Osteoblast (primary cell): ENCODE results near the gene SNRK. TPM values are rescaled to one million over a fixed set of nuclear protein-coding genes. Genes with fewer than 3 reads are reported as not detected.

Experiments used
- DNase-seq: peaks from one replicate; pipeline ENCODE4 v3.0.0; 2011; ENCODE audit warnings: low spot score, mixed read lengths; ENCODE audit not compliant: insufficient read length; ENCODE audit errors: missing footprints
- H2AFZ ChIP-seq: 2 replicates; pipeline ENCODE4 v1.6.0; 2011; ENCODE audit warnings: mild to moderate bottlenecking, low read length
- H3K27ac ChIP-seq: 2 replicates; pipeline ENCODE4 v1.5.1; 2011; ENCODE audit warnings: mild to moderate bottlenecking, low read depth, low read length, moderate library complexity
- H3K27me3 ChIP-seq: 2 replicates; pipeline ENCODE4 v1.6.0; 2012; ENCODE audit warnings: mild to moderate bottlenecking, control low read depth, inconsistent platforms, low read length, moderate library complexity; ENCODE audit not compliant: insufficient read depth
- H3K36me3 ChIP-seq: 2 replicates; pipeline ENCODE4 v1.5.1; 2011; ENCODE audit warnings: mild to moderate bottlenecking, low read length, control low read depth, moderate library complexity; ENCODE audit not compliant: insufficient read depth
- H3K4me1 ChIP-seq: 2 replicates; pipeline ENCODE4 v1.5.1; 2011; ENCODE audit warnings: mild to moderate bottlenecking, low read length, control low read depth, moderate library complexity; ENCODE audit not compliant: insufficient read depth
- H3K4me2 ChIP-seq: 2 replicates; pipeline ENCODE4 v1.6.0; 2011; ENCODE audit warnings: mild to moderate bottlenecking, low read length; ENCODE audit not compliant: insufficient read depth
- H3K4me3 ChIP-seq: fragments of 200-600 bp; sonication (generic); 3 replicates; pipeline ENCODE4 v1.5.1; 2012; ENCODE audit warnings: mild to moderate bottlenecking, low read length, inconsistent platforms; ENCODE audit not compliant: insufficient read depth
- H3K79me2 ChIP-seq: 2 replicates; pipeline ENCODE4 v1.6.0; 2012; ENCODE audit warnings: mild to moderate bottlenecking, low read length, control low read depth, inconsistent platforms; ENCODE audit not compliant: insufficient read depth
- H3K9me3 ChIP-seq: 2 replicates; pipeline ENCODE4 v1.5.1; 2011; ENCODE audit warnings: low read depth, low read length, control low read depth
- H4K20me1 ChIP-seq: 2 replicates; pipeline ENCODE4 v1.6.0; 2012; ENCODE audit warnings: mild to moderate bottlenecking, low read length, control low read depth; ENCODE audit not compliant: insufficient read depth
- total RNA-seq: library from RNA; depleted of rRNA; stranded (reverse); fragments of >200 nt; gene quantifications from 2 replicates; pipeline ENCODE4 v1.2.3, GENCODE V29; 2012
- TF ChIP-seq, protein P1 (sequence below): IDR thresholded peaks from 2 replicates; pipeline ENCODE4 v1.5.1; 2011; ENCODE audit warnings: mild to moderate bottlenecking, low read depth, low read length, moderate library complexity; ENCODE audit errors: extremely low read depth

The SNRK gene
- total RNA-seq, 1 donor: 26.1 TPM

DNA sequence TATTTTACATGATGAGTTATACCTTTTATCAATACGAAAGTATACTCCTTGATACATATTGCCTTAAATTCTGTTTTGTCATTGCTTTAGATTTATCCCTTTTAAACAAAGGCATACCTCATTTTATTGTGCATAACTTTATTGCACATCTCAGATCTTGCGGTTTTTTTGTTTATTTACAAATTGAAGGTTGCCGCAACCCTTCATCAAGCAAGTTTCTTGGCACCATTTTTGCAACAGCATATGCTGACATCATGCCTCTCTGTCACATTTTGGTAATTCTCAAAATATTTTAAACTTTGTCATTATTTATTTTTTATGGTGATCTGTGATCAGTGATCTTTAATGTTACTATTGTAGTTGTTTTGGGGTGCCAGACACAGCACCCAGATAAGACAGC lies 20.9 kb downstream of the SNRK start:
- Histone ChIP-seq H3K27ac (no peak overlapping the region), H3K4me1 (no peaks in the 10 kb centered on the region), H3K36me3 (peaks cover 16% of the 10 kb centered on the region), H3K4me3 (no peak overlapping the region), H4K20me1 (peaks cover 4% of the 10 kb centered on the region), H3K79me2 (peaks cover 24% of the 10 kb centered on the region), H2AFZ (no peak overlapping the region), H3K4me2 (no peak overlapping the region), H3K27me3 (no peaks in the 10 kb centered on the region), H3K9me3 (no peaks in the 10 kb centered on the region)
- TF ChIP-seq, protein P1, sequence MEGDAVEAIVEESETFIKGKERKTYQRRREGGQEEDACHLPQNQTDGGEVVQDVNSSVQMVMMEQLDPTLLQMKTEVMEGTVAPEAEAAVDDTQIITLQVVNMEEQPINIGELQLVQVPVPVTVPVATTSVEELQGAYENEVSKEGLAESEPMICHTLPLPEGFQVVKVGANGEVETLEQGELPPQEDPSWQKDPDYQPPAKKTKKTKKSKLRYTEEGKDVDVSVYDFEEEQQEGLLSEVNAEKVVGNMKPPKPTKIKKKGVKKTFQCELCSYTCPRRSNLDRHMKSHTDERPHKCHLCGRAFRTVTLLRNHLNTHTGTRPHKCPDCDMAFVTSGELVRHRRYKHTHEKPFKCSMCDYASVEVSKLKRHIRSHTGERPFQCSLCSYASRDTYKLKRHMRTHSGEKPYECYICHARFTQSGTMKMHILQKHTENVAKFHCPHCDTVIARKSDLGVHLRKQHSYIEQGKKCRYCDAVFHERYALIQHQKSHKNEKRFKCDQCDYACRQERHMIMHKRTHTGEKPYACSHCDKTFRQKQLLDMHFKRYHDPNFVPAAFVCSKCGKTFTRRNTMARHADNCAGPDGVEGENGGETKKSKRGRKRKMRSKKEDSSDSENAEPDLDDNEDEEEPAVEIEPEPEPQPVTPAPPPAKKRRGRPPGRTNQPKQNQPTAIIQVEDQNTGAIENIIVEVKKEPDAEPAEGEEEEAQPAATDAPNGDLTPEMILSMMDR: no peak
- no peak for DNase-seq

DNA sequence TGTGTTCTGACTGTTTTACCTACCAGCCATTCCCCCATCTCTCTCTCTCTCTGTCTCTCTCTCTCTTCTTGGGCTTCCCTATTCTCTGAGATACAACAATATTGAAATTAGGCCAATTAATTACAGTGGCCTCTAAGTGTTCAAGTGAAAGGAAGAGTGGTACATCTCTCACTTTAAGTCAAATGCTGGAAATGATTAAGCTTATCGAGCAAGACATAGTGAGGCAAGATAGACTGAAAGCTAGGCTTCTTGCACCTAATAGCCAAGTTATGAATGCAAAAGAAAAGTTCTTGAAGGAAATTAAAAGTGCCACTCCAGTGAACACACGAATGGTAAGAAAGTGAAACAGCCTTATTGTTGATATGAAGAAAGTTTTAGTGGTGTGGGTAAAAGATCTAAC lies 21.3 kb downstream of the SNRK start:
- DNase-seq: no peak
- H3K27me3 ChIP-seq: no peaks in the 10 kb centered on the region
- no peak overlapping the region for H3K27ac ChIP-seq
- H3K9me3 ChIP-seq: no peaks in the 10 kb centered on the region
- H3K4me1 ChIP-seq: no peaks in the 10 kb centered on the region
- H3K79me2 ChIP-seq: peaks cover 22% of the 10 kb centered on the region
- TF ChIP-seq, protein P1: no peak
- H3K4me3 ChIP-seq: no peak overlapping the region
- peaks cover 4% of the 10 kb centered on the region for H4K20me1 ChIP-seq
- no peak overlapping the region for H2AFZ ChIP-seq
- peaks cover 16% of the 10 kb centered on the region for H3K36me3 ChIP-seq
- no peak overlapping the region for H3K4me2 ChIP-seq

DNA sequence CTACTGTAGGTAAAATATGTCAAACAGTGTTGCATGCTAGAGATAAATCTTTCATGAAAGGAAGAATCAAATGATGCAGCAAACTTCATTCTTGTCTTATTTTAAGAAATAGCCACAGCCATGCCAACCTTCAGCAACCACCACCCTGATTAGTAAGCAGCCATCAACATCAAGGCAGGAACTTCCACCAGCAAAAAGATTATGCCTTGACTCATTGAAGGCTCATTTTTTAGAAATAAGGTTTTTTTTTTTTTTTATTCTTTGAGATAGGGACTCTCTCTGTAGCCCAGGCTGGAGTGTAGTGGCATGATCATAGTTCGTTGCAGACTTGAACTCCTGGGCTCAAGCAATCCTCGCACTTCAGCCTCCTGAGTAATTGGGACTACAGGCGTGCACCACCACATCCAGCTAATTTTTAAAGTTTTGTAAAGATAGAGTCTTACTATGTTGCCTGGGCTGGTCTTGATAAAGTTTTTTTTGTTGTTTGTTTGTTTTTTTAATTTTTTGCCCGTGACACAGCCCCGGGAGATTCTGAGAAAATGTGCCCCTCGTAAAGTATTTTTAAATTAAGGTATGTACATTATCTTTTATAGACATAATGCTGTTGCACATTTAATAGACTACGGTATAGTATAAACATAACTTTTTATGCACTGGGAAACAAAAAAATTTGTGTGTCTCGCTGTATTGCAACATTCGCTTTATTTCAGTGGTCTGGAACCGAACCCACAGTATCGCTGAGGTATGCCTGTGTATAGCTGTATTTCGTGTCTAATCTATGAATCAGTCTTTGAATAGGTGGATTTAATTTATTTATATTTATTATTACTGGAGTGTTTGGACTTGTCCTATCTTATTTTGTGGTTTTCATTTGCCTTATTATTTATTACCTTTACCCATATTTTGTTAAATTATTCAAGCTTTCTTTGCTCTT lies 23.3 kb downstream of the SNRK start:
- H3K4me3 ChIP-seq: no peak overlapping the region
- no peaks in the 10 kb centered on the region for H3K27me3 ChIP-seq
- H4K20me1 ChIP-seq: no peaks in the 10 kb centered on the region
- no peak overlapping the region for H3K4me2 ChIP-seq
- TF ChIP-seq, protein P1: no peak
- H3K36me3 ChIP-seq: peaks cover 4% of the 10 kb centered on the region
- H3K79me2 ChIP-seq: peaks cover 20% of the 10 kb centered on the region
- no peak overlapping the region for H3K27ac ChIP-seq
- no peak overlapping the region for H2AFZ ChIP-seq
- H3K9me3 ChIP-seq: no peaks in the 10 kb centered on the region
- H3K4me1 ChIP-seq: no peaks in the 10 kb centered on the region
- DNase-seq: no peak

DNA sequence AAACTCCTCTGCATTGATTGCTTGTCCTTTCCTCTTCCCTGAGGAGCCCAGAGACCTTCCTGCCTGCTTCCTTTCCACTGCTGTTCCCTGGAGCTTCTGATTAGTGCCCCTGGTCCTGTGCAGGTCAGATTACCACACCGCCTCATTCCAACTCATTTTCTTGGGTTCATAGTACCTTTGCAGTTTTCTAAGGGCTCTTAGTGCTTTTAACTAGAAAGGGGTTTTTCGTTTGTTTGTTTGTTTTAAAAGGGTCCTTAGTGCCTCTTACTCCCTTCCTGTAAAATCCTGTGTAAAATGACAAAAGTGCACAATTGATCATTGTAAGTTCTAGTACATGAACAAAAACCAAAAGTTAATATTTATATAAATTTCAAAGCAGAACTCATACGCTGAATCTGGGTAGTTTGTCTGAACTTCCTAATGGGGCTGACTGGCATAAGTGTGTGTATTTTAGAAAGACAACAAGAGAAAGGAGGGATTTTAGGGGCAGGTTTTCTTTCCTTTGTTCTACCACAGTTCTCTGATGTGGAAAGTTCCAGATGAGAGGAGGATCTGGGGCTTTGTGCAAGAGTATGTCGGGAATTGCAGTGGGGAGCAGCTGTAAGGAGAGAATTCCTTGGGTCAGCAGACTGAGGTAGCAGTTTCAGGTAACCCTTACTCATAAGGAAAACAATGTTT lies 30.6 kb downstream of the SNRK start:
- Histone ChIP-seq H3K36me3 (no peaks in the 10 kb centered on the region), H3K27me3 (no peaks in the 10 kb centered on the region), H3K79me2 (peaks cover 34% of the 10 kb centered on the region), H4K20me1 (peaks cover 15% of the 10 kb centered on the region), H2AFZ (no peak overlapping the region), H3K4me1 (peaks cover 6% of the 10 kb centered on the region), H3K4me3 (no peak overlapping the region), H3K27ac (no peak overlapping the region), H3K9me3 (no peaks in the 10 kb centered on the region), H3K4me2 (no peak overlapping the region)
- TF ChIP-seq, protein P1: no peak
- no peak for DNase-seq
